GM19240 (cell line): Measurements from ENCODE around the gene ESRRA.

Source experiments
- DNase-seq: peaks from one replicate; pipeline ENCODE4 v3.0.0; 2011; ENCODE audit warnings: low spot score; ENCODE audit not compliant: insufficient read length

The ESRRA gene

GRCh38 chr11:64275031-64275800 lies 30.1 kb upstream of the ESRRA start:
- DNase-seq: no peak

GRCh38 chr11:64275841-64276240 lies 29.5 kb upstream of the ESRRA start:
- DNase-seq: no peak

DNA sequence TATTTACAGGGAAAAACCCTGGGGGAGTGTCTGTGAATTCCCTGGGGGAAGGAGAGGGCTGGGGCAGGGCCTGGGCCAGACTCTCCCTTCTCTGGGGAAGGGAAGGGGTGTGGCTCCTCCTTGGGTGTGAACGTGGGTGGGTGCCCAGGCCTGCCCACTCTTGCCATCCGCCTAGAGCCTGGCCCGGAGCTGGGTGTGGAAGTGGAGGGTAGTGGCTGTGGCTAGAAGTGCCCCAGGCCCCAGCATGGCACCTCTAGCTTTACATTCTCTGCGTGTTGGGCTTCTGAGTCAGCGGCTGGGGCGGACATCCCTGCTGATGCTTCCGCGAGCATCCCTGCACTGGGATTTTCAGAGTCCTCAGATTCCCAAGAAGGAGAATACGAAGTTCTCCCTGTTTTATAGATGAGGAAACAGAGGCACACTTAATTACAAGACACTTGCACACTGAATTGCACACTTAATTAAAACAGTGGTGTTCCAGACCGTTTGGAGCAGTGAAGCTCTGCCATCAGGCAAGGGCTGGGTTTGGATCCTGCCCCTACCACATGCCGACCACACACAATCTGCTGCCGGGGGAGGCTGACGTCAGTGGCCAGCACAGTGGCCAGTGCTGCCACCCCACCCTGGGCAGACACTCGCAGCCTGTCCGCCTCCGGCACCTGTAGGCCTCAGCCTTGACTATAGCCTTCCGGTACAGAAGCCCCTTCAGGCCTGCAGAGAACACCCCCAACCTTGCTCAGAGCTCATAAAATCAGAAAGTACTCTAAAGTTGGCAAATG lies 28.5 kb upstream of the ESRRA start:
- no peak for DNase-seq

GRCh38 chr11:64278576-64279190 lies 26.6 kb upstream of the ESRRA start:
- DNase-seq: no peak

DNA sequence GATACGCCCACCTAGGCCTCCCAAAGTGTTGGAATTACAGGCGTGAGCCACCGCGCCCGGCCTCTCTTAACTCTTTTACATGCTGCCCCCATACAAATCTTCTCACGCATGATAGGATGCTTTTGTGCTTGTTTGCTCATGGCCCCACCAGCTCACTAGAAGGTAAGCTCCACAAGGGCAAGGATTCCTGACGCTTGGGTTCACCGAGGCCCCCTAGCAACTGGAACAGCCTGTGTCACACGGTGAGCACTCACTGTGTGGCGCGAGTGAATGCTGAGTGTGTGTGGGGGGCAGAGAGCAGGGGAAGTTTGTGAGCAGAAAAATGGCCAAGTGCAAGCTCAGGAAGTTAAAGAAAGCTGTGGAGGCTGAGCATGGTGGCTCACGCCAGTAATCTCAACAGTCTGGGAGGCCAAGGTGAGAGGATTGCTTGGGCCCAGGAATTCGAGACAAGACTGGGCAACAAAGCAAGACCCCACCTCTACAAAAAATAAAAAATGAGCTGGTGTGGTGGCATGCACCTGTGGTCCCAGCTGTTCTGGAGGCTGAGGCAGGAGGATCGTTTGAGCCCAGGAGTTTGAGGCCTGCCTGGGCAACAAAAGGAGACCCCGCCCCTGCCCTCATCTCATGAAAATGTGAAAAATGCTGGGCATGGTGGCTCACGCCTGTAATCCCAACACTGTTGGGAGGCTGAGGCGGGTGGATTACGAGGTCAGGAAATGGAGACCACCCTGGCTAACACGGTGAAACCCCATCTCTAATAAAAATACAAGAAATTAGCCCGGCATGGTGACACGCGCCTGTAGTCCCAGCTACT lies 23.2 kb upstream of the ESRRA start:
- no peak for DNase-seq

GRCh38 chr11:64283092-64283491 lies 22.2 kb upstream of the ESRRA start:
- DNase-seq: no peak

- DNase-seq: peak; percentile 99
These were observed 21.0 kb upstream of the ESRRA start, which contains the start of gene BAD for GRCh38 chr11:64284048-64284961. Gene BAD, minus strand, starts transcription at chr11:64284665. Its CDS starts 297 bp downstream, at chr11:64284368.

GRCh38 chr11:64284962-64285884 lies 20.1 kb upstream of the ESRRA start, which contains the start of gene GPR137:
Gene GPR137, plus strand, starts transcription at chr11:64285848. Its CDS starts 677 bp downstream, at chr11:64286525.
- peak; percentile 94 for DNase-seq

DNA sequence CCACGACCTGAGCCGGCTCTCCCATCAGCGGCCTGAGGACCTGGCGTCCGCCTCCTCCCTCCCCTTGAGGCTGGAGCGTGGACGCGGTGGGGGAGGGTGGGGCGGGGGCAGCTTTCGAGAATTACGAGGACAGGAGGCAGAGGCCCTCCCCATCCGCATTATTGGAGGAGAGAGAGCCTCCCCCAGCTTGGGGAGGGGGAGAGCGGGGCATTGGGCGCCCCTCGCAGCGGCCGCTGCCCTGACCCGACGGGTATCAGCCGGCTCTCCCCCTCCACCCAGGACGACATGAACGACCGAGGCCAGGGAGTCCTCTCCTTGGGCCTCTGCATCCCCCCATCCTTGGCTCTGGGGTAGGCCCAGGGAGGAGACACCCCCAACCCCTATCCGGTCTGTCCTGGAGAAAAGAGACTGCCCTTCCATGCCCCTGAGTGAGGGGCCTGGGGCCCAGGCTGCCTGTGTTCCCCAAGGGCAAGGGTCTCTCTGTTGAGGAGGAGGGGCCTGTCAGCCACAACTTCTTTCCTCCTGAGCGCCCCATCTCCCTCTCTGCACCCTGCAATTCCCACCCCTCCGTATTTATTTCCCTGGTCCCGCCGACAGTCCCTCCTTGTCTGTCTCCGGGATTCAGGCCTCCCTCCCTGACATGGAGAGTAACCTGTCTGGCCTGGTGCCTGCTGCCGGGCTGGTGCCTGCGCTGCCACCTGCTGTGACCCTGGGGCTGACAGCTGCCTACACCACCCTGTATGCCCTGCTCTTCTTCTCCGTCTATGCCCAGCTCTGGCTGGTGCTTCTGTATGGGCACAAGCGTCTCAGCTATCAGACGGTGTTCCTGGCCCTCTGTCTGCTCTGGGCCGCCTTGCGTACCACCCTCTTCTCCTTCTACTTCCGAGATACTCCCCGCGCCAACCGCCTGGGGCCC lies 19.2 kb upstream of the ESRRA start:
- no peak for DNase-seq

DNA sequence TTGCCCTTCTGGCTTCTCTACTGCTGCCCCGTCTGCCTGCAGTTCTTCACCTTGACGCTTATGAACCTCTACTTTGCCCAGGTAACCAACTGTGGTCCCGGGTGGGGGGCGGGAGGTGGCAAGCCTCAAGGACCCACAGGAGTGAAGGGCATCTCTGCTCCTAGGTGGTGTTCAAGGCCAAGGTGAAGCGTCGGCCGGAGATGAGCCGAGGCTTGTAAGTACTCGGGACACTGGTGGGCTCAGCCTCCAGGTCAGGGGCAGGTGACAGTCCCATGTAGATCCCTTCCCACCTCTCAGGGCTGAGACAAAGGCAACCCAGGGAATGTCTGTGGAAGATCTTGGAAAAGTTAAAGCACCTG lies 18.5 kb upstream of the ESRRA start:
- DNase-seq: no peak

DNA sequence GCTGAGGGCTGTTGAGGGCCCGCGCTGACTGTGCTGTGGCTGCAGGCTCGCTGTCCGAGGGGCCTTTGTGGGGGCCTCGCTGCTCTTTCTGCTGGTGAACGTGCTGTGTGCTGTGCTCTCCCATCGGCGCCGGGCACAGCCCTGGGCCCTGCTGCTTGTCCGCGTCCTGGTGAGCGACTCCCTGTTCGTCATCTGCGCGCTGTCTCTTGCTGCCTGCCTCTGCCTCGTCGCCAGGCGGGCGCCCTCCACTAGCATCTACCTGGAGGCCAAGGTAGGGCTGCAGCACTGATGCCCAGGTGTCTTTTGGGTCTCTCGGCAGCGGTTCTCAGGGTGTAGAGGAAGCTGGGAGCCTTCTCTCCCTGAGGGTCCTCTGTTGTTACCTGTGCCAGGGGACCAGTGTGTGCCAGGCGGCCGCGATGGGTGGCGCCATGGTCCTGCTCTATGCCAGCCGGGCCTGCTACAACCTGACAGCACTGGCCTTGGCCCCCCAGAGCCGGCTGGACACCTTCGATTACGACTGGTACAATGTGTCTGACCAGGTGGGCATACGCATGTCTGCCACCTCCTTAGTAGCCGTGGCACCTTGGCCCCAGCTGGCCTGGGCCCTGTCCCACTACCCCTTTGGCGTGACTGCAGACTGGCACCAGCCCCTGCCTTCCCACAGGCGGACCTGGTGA lies 17.5 kb upstream of the ESRRA start:
- DNase-seq: no peak

- DNase-seq: no peak
These were observed 17.0 kb upstream of the ESRRA start for GRCh38 chr11:64288353-64288750.

GRCh38 chr11:64289002-64289564 lies 16.2 kb upstream of the ESRRA start:
- no peak for DNase-seq

DNA sequence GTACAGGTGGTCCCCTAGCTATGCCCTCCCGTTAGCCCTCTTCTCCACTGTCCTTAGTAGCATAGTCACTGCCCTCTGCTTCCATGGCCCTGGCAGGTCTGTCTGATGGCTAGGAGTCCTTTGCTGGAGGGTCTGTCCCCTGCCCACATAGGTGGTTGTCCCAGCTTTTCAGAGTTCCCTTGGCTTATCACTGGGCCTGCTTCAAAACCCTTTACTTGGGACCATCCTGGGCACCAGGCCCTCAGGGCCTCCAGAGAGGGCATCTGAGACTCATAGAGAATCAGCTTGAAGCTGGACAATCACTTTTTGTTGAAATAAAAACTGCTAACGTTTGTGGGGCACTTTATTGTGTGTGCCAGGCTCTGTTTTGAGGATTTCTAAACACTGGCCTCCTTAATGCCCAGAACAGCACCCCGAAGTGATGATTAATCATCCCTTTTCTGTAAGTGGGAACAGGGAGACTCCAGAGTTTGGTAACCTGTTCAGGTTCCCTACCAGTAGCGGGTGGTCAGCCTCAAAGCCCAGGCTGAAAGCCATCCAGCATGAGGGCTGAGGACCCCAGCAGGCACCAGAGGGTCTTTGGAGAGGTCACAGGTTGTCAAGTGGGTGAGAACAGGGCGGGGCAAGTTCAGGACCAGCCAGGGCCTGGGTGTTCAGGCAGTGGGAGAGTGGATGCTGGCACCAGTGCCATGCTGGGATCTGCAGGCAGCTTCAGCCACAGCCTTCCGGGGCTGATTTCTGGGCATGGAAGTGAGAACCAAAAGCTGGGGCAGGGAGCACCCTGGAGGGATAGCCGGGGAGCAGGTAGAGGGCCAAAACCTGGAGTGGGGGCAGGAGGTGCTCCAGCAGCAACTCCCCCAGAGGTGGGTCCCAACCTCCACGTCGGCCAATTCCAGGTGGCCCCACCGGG lies 14.7 kb upstream of the ESRRA start:
- DNase-seq: no peak

DNA sequence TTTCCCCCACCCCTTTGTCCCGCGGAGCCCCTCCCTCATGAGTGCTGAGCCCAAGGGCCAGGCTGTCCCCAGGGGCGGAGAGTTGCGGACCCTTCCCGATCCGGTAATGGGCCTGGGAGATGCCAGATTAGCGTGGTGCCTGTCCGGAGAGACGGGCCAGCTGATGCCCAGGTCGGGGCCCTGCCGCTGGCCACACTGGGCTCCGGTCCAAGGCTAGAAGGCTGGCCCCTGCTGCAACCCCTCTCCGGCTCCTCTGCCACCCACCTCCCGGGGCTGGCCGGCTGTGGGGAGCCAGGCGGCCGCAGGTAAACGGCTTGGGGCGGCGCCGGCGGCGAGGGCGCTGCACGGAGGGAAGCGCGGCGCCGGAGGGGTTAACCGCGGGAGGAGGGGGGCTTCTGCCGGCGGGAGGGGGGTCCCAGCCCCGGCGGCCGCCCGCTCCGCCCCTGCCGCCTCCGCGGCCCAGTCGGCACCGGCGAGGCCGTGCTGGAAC lies 14.0 kb upstream of the ESRRA start, which contains the start of gene KCNK4:
TSS of gene KCNK4 (plus strand) at position 41 of the 490 bp plus-strand sequence. CDS start 1,717 bp downstream, outside the sequence.
- no peak for DNase-seq
